A549 treated with CpdA at 1 μM for 4 hours (cell line): ENCODE measurements around the gene SPRED3. TPM values are rescaled to one million over a fixed set of nuclear protein-coding genes. Genes with fewer than 3 reads are reported as not detected.

Experiments used
- total RNA-seq: library from RNA; stranded (reverse); fragments of 200-300 nt; extraction: Qiagen RNA extraction; gene quantifications from 5 replicates; pipeline ENCODE4 v1.2.3, GENCODE V29; 2022; ENCODE audit warnings: low read depth

SPRED3 gene
- 1.6 to 3.4 TPM (median 2.7 TPM) in 5 replicates for total RNA-seq

GRCh38 chr19:38388349-38389100, at the start of gene SPRED3:
Gene SPRED3 (plus strand): TSS chr19:38388697. CDS start chr19:38390303, 1,606 bp downstream.

GRCh38 chr19:38374332-38375097, 14.0 kb upstream of the SPRED3 start, which contains the start of gene PSMD8:
Gene PSMD8 (plus strand): TSS chr19:38374571. CDS start chr19:38374602, 31 bp downstream.

GRCh38 chr19:38387550-38388348, 748 bp upstream of the SPRED3 start, which contains the start of gene GGN:
Gene GGN (minus strand): TSS chr19:38388034. CDS start chr19:38387261, 773 bp downstream.

GRCh38 chr19:38402967-38403674, 14.6 kb downstream of the SPRED3 start, which contains the start of gene FAM98C:
Gene FAM98C (plus strand): TSS chr19:38403093. CDS start chr19:38403154, 61 bp downstream.

GRCh38 chr19:38425810-38426466, 37.4 kb downstream of the SPRED3 start, which contains the start of gene RASGRP4:
Gene RASGRP4 (minus strand): TSS chr19:38426219. CDS start chr19:38426091, 128 bp downstream.

GRCh38 chr19:38433268-38433733, 44.8 kb downstream of the SPRED3 start, which contains the start of gene RYR1:
Gene RYR1 (plus strand): TSS chr19:38433691. CDS start chr19:38433830, 139 bp downstream.

Other genes starting within 250 kb of the SPRED3 start
- gene DPF1, start 164.5 kb upstream of the SPRED3 start, total RNA-seq, result 2.9 to 4.9 TPM (median 4.2 TPM) in 5 replicates
- 107 to 148 TPM (median 129 TPM) in 5 replicates for gene PPP1R14A, start 132.3 kb upstream of the SPRED3 start, total RNA-seq
- gene SPINT2, start 124.1 kb upstream of the SPRED3 start, total RNA-seq, result 286 to 379 TPM (median 364 TPM) in 5 replicates
- 672 to 771 TPM (median 732 TPM) in 5 replicates for gene C19orf33, start 84.4 kb upstream of the SPRED3 start, total RNA-seq
- gene YIF1B, start 72.8 kb upstream of the SPRED3 start, total RNA-seq, result 96.5 to 139 TPM (median 125 TPM) in 5 replicates
- 4.8 to 7.6 TPM (median 5.8 TPM) in 5 replicates for gene KCNK6, start 68.9 kb upstream of the SPRED3 start, total RNA-seq
- 0.31 to 2.2 TPM (median 1.4 TPM) in 5 replicates for gene CATSPERG, start 52.9 kb upstream of the SPRED3 start, total RNA-seq
- 445 to 514 TPM (median 485 TPM) in 5 replicates for gene PSMD8, start 14.1 kb upstream of the SPRED3 start, total RNA-seq
- 0.12 to 0.36 TPM (median 0.24 TPM) in 5 replicates for gene GGN, start 663 bp upstream of the SPRED3 start, total RNA-seq
- gene FAM98C, start 14.4 kb downstream of the SPRED3 start, total RNA-seq, result 17.5 to 30.4 TPM (median 26.5 TPM) in 5 replicates
- 0.06 to 0.20 TPM (median 0.07 TPM) in 3 of 5 replicates, not detected in the others for gene RASGRP4, start 37.5 kb downstream of the SPRED3 start, total RNA-seq
- 4.3 to 5.0 TPM (median 5.0 TPM) in 5 replicates for gene RYR1, start 45.0 kb downstream of the SPRED3 start, total RNA-seq
- 0.30 to 1.5 TPM (median 1.1 TPM) in 5 replicates for gene MAP4K1, start 229.3 kb downstream of the SPRED3 start, total RNA-seq
- 669 to 911 TPM (median 738 TPM) in 5 replicates for gene EIF3K, start 230.5 kb downstream of the SPRED3 start, total RNA-seq